HEK293 (cell line): ENCODE results near the gene HPSE2.

Source experiments
- CTCF ChIA-PET: fragments of 350-600 bp; formaldehyde crosslinking; extraction: SDS; loops from one replicate; lab custom pipeline; 2021; ENCODE audit warnings: antibody characterized with exemption; lab: Yijun Ruan, JAX
- POLR2A ChIA-PET: fragments of 300-600 bp; formaldehyde crosslinking; extraction: SDS; loops from one replicate; lab custom pipeline; 2020; ENCODE audit warnings: antibody characterized with exemption, inconsistent platforms; lab: Yijun Ruan, JAX
- H3K27ac ChIP-seq: fragments of 200-500 bp; sonication (Bioruptor generic); 2 replicates; pipeline ENCODE4 v1.5.1; 2014; ENCODE audit warnings: low read depth, low read length, control low read depth, inconsistent platforms; ENCODE audit errors: extremely low read depth
- H3K36me3 ChIP-seq, 2 experiments: fragments of 200-500 bp in 1 of 2; sonication (Bioruptor generic) in 1 of 2; 1 replicate in 1 of 2; 2 replicates in 1 of 2; pipeline ENCODE4 v1.5.1; 2014 to 2017; ENCODE audit warnings: inconsistent platforms in 2 of 2, low read length in 2 of 2; ENCODE audit not compliant: control insufficient read depth in 2 of 2, insufficient read depth in 1 of 2
- H3K4me1 ChIP-seq: fragments of 200-500 bp; sonication (Bioruptor generic); 2 replicates; pipeline ENCODE4 v1.5.1; 2014; ENCODE audit warnings: mild to moderate bottlenecking, low read length, inconsistent platforms; ENCODE audit not compliant: control insufficient read depth, insufficient read depth
- H3K4me3 ChIP-seq: 2 replicates; pipeline ENCODE4 v1.5.1; 2011; ENCODE audit warnings: low read depth, mild to moderate bottlenecking, control low read depth, low read length, moderate library complexity
- H3K9me3 ChIP-seq: fragments of 200-500 bp; sonication (Bioruptor generic); 2 replicates; pipeline ENCODE4 v1.5.1; 2014; ENCODE audit warnings: low read depth, low read length, inconsistent platforms; ENCODE audit not compliant: control insufficient read depth, insufficient read depth
- IKZF3 ChIP-seq: fragments of 450-650 bp; IDR thresholded peaks from 2 replicates; pipeline ENCODE4 v1.5.0; 2018; ENCODE audit warnings: missing biosample characterization, mild to moderate bottlenecking, missing genetic modification characterization, moderate library complexity
- KLF10 ChIP-seq: fragments of 450-650 bp; IDR thresholded peaks from 2 replicates; pipeline ENCODE4 v1.5.1; 2018; ENCODE audit warnings: missing biosample characterization, mild to moderate bottlenecking, missing genetic modification characterization
- PRDM1 ChIP-seq: fragments of 450-650 bp; formaldehyde crosslinking; IDR thresholded peaks from 2 replicates; pipeline ENCODE4; 2016; ENCODE audit warnings: missing biosample characterization, missing genetic modification characterization
- ZFP3 ChIP-seq: fragments of 450-650 bp; formaldehyde crosslinking; IDR thresholded peaks from 2 replicates; pipeline ENCODE4 v1.5.1; 2016; ENCODE audit warnings: low read depth, missing biosample characterization, missing genetic modification characterization
- ZNF140 ChIP-seq: fragments of 450-650 bp; formaldehyde crosslinking; IDR thresholded peaks from 2 replicates; pipeline ENCODE4 v1.5.1; 2016; ENCODE audit warnings: missing biosample characterization, missing genetic modification characterization
- ZNF148 ChIP-seq: fragments of 450-650 bp; formaldehyde crosslinking; IDR thresholded peaks from 2 replicates; pipeline ENCODE4 v1.5.0; 2017; ENCODE audit warnings: missing biosample characterization, missing genetic modification characterization, borderline replicate concordance
- ZNF248 ChIP-seq: fragments of 450-650 bp; formaldehyde crosslinking; IDR thresholded peaks from 2 replicates; pipeline ENCODE4 v1.5.1; 2017; ENCODE audit warnings: missing biosample characterization, missing genetic modification characterization
- ZNF280D ChIP-seq: fragments of 450-650 bp; formaldehyde crosslinking; IDR thresholded peaks from 2 replicates; pipeline ENCODE4 v1.5.1; 2016; ENCODE audit warnings: missing biosample characterization, missing genetic modification characterization
- ZNF341 ChIP-seq: fragments of 450-650 bp; formaldehyde crosslinking; IDR thresholded peaks from 2 replicates; pipeline ENCODE4; 2016; ENCODE audit warnings: low read depth, missing biosample characterization, missing genetic modification characterization
- ZNF398 ChIP-seq: fragments of 450-650 bp; formaldehyde crosslinking; IDR thresholded peaks from 2 replicates; pipeline ENCODE4 v1.5.1; 2017; ENCODE audit warnings: missing biosample characterization, missing genetic modification characterization
- ZNF521 ChIP-seq: fragments of 450-650 bp; formaldehyde crosslinking; IDR thresholded peaks from 2 replicates; pipeline ENCODE4 v1.5.1; 2017; ENCODE audit warnings: missing biosample characterization, mild to moderate bottlenecking, missing genetic modification characterization
- ZNF529 ChIP-seq: fragments of 450-650 bp; formaldehyde crosslinking; IDR thresholded peaks from 2 replicates; pipeline ENCODE4 v1.5.1; 2017; ENCODE audit warnings: missing genetic modification characterization, missing biosample characterization; ENCODE audit not compliant: insufficient replicate concordance
- ZNF585B ChIP-seq: fragments of 450-650 bp; formaldehyde crosslinking; IDR thresholded peaks from 2 replicates; pipeline ENCODE4 v1.5.1; 2016; ENCODE audit warnings: missing biosample characterization, missing genetic modification characterization
- ZNF645 ChIP-seq: fragments of 450-650 bp; formaldehyde crosslinking; IDR thresholded peaks from 2 replicates; pipeline ENCODE4; 2016; ENCODE audit warnings: missing biosample characterization, missing genetic modification characterization
- ZNF654 ChIP-seq: fragments of 450-650 bp; formaldehyde crosslinking; IDR thresholded peaks from 2 replicates; pipeline ENCODE4 v1.5.1; 2016; ENCODE audit warnings: low read depth, missing biosample characterization, missing genetic modification characterization
- ZNF664 ChIP-seq: fragments of 450-650 bp; formaldehyde crosslinking; IDR thresholded peaks from 2 replicates; pipeline ENCODE4 v1.5.1; 2016; ENCODE audit warnings: missing biosample characterization, missing genetic modification characterization
- ZNF701 ChIP-seq: fragments of 450-650 bp; formaldehyde crosslinking; IDR thresholded peaks from 2 replicates; pipeline ENCODE4 v1.5.1; 2016; ENCODE audit warnings: missing biosample characterization, missing genetic modification characterization
- ZSCAN4 ChIP-seq: fragments of 450-650 bp; formaldehyde crosslinking; IDR thresholded peaks from 2 replicates; pipeline ENCODE4 v1.5.1; 2017; ENCODE audit warnings: missing biosample characterization, missing genetic modification characterization
- ZSCAN5A ChIP-seq: fragments of 450-650 bp; formaldehyde crosslinking; IDR thresholded peaks from 2 replicates; pipeline ENCODE4 v1.5.1; 2016; ENCODE audit warnings: missing biosample characterization, missing genetic modification characterization

Gene HPSE2

GRCh38 chr10:99232360-99232999, 3.2 kb downstream of the HPSE2 start:
- Histone ChIP-seq H3K9me3 (no peaks in the 10 kb centered on the region), H3K4me1 (peaks cover 3% of the 10 kb centered on the region; the same call in 1 of the 2 replicates), H3K27ac (no peak overlapping the region), H3K4me3 (peak overlapping the region; percentile 18)
- POLR2A ChIA-PET = no interaction called here
- TF ChIP-seq ZNF664 (tag by site-specific recombination) = no peak
- TF ChIP-seq ZNF585B (tag by site-specific recombination) = no peak
- TF ChIP-seq ZNF654 = no peak
- TF ChIP-seq ZNF341 (tag by site-specific recombination) = no peak
- TF ChIP-seq ZSCAN4 (tag by site-specific recombination) = no peak
- no peak for TF ChIP-seq ZNF521
- no peak for TF ChIP-seq ZNF280D (tag by site-specific recombination)
- TF ChIP-seq ZNF529 (tag by site-specific recombination) = no peak
- no peak for TF ChIP-seq ZFP3 (tag by site-specific recombination)
- no peak for TF ChIP-seq ZNF140 (tag by site-specific recombination)
- no peak for TF ChIP-seq ZNF248 (tag by site-specific recombination)
- TF ChIP-seq, all 188 proteins: peak for 0
- H3K36me3 ChIP-seq = no peaks in the 10 kb centered on the region
- CTCF ChIA-PET = interaction anchor here (0.8 kb wide), 1 partner anchor 505 kb away, joined by 3 read pairs; no protein-coding TSS in a partner anchor

- CTCF ChIA-PET = interaction anchor here (0.6 kb wide), 1 partner anchor 225 kb away, joined by 3 read pairs; no protein-coding TSS in a partner anchor
- H3K27ac ChIP-seq = no peak overlapping the region
- POLR2A ChIA-PET = no interaction called here
- no peaks in the 10 kb centered on the region for H3K4me1 ChIP-seq
- H3K36me3 ChIP-seq = no peaks in the 10 kb centered on the region
- no peaks in the 10 kb centered on the region for H3K9me3 ChIP-seq
- TF ChIP-seq PRDM1 (tag by site-specific recombination) = no peak
- no peak for TF ChIP-seq ZNF645 (tag by site-specific recombination)
- no peak for TF ChIP-seq KLF10 (tag by site-specific recombination)
- no peak for TF ChIP-seq ZNF248 (tag by site-specific recombination)
- no peak for TF ChIP-seq ZSCAN5A (tag by site-specific recombination)
- no peak for TF ChIP-seq ZNF701 (tag by site-specific recombination)
- TF ChIP-seq ZNF148 (tag by site-specific recombination) = no peak
- no peak for TF ChIP-seq IKZF3
- TF ChIP-seq ZNF398 (tag by site-specific recombination) = no peak
- H3K4me3 ChIP-seq = no peak overlapping the region
These were observed 10.9 kb downstream of the HPSE2 start for GRCh38 chr10:99224766-99225165.
